GM19463 (cell line): Measurements from ENCODE around the gene NMT1.
"Not testable (repeated sequence)": the region's sequence is repeated elsewhere in the genome, so short reads cannot be mapped to it uniquely, and the experiment has no call there.

Experiments used
- ATAC-seq: cut with Tn5 transposase; IDR thresholded peaks from one replicate; pipeline ENCODE4 v1.9.1; 2021; ENCODE audit warnings: mild to moderate bottlenecking, moderate library complexity; ENCODE audit not compliant: unreplicated experiment

Gene NMT1

DNA sequence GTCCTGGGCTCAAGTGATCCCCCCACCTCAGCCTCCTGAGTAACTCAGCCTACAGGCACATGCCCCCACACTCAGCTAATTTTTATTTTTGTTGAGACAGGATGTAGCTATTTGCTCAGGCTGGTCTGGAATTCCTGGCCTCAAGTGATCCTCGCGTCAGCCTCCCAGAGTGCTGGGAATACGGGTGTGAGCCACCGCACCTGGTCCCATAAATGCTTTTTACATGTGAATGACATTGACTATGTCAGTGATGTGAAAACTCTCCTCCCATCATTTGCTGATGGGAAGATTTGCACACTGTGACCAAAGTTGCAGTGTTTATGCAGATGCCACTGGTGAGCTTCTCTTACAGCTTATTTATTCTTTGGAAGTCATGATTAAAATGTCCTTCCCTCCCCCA, 56.2 kb downstream of the NMT1 start:
- ATAC-seq, result no peak

DNA sequence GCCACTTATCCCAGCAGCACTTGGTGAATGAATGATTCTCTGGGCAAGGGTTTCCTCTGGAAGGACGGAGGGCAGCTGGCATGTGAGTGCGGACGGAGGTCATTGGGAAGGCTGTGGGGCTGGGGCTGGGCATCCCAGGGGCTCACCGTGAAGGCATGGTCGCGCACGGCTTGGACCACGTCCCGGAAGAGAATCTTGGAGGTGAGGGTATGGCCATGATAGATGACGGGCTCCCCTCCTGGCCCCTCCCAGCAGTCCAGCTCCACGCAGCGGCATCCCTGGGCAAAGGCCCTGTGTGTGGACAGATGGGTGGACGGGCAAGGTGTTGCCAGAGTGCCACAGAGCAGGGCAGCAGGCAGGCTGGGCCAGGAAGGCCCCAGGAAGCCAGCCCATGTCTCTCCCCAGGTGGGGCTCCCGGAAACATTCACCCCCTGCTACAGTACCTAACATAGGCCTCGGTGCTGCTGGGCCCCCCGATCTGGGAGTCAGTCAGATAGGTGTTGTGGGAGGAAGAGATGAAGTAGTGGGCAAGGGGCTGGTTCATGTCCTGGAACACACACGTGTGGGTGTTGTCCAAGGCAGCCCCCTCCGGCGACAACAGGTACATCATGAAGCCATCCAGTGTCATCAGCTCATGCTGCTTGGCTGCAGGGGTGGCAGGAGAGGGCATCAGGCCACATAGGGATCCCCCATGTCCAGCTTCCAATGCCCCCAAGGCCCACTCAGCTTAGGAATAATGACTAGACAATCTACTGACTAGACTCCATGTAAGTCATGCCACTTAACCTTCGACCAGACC, 56.9 kb downstream of the NMT1 start:
- ATAC-seq, result no peak

DNA sequence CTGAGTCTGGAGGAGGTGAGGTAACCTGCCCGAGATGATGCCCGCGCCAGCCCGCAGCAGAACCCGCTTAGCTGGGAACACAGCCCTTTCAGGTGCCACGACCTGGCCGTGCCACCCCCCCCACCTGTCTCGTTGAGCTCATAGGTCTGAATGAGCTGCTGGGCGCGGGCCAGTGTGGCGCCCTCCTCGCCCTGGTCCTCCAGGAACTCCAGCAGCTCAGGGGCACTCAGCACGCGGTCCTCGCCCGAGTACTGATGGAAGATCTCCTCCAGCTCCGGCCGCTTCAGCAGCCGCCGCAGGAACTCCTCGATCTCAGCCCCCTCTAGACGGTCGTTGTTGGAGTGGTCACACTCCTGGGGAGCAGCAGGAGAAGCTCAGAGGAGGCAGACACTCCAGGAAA, 57.6 kb downstream of the NMT1 start:
- no peak for ATAC-seq

DNA sequence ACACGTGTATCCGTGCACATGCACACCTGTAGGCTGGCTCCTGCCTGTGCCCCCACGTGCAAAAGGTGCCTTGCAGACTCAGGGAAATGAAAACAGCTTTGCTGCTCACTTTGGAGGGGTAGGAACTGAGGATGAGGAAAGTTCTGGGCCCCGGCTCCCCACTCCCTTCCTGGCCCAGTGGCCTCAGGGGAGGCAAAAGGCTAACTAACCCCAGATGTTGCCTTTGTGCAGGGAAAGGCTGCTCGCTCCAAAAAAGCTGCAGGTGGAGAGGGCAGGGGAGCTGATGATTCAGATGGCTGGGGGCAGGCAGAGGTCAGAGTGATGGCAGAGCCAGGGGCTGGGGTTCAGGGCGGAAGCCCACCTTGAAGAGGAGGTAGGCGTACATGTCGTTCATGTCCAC, 58.8 kb downstream of the NMT1 start:
- no peak for ATAC-seq

DNA sequence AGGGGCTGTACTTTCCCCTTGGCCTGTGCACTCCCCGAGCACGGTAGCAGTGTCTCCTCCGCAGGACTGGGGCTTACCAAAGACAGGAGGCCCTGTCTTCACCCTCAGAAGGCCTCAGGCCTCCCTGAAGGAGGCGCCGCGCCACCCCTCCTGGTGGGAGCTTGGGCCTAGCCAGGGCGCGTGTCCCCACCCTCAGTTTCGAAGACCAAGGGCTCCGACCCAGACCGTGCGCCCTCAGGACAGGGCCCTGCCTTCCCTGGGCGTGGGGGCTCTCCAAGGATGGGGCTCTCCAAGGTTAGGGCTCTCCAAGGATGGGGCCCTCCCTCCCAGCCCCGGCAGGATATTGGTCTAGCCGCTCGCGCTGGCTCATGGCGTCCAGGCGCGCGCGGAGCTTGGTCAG, 59.4 kb downstream of the NMT1 start:
- ATAC-seq, result no peak

DNA sequence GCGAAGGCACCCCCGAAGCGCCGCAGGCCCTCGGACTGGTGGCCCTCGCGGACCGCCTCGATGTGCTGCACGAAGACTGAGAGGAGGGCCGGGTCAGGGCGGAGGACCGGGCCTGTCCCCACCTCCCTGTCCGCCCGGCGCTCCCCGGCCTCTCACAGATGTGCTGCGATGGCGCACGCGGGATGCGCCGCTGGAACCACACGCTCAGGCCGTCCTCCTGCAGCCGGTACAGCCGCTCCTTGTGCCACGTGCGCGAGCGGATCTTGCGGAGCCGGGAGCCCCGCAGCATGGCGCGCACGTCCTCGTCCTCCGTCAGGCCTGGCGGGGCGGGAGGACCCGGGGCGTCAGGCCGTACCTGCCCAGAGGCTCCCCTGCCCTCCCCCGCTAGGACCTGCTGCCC, 59.9 kb downstream of the NMT1 start:
- ATAC-seq, result no peak

DNA sequence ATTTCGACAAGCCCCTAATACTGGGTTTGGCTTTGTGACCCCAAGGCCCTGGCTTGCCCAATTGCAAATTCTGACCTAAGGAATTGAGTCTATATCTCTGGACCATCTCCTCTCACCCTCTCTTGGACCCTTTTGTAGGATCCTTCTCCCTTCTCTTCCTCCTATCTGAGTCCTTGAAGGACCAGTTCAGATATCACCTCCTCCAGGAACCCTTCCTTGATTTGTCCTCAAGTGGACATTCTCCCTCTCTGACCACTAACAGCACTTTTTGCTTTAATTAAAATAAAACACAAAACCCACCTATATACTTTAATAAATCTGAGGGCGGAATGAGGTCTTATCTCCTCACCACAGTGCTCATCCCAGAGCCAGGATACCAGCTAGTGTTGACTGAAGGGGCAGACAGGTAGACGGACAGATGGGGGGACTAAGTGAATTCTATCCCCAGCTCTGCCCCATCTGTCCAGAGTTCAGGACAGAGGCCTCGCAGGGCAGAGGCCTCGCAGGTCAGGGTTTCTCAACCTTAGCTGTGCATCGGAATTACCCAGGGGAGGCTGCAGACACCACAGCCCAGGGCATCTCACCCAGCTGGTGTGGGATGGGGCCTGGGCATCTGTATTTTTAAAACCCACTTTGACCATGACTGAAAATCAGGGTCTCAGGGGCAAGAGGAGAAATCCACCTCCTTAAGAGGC, 62.1 kb downstream of the NMT1 start:
- no peak for ATAC-seq

DNA sequence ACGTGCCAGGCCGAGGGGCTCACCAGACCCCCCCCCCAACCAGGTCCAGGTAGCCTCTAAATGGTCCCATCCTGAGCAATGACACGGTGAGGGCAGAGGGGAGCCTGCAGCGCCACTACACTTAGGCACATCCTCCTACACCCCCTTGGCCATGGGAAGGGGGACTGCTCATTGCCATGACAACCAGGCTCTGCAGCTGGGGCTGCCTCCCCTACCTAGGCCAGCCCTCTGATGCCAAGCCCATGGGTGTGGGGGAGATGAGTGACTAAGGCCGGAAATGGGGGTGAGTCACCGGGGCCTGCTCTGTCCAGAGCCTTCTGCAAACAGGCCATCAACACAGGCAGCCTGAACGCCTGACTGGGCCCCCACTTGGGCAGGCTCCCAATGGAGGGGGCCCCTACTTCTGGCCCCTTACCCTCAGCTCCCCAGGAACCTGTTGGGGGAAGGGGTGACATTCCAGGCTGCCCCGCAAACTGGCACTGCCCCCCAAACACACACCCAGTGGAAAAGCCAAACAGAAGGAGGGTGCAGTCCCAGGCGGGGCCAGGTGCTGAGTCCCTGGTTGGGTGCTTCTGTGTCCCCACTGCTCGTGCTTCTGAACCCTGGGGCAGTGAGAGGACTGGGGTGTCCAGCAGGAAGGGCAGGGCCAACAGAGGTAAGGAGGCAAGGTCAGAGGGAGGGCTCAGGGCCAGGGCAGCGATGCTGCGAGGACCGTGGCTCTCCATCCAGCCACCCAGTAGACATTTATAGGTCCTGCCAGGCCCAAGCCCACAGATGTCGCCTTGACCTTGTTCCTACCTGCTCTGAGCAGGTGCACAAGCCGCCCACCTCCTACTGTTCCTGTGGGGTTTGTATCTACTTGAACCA, 63.0 kb downstream of the NMT1 start:
- ATAC-seq, result no peak

DNA sequence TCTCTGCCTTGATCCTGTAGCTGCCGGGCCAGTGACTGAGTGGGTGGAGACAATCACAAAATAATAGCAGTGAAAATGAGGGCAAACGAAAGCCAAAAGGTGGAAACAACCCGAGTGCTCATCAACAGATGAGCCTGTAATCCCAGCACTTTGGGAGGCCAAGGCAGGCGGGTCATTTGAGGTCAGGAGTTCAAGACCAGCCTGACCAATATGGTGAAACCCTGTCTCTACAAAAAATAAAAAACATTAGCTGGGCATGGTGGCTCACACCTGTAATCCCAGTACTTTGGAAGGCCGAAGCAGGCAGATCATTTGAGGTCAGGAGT, 63.6 kb downstream of the NMT1 start:
- not testable (repeated sequence) for ATAC-seq

DNA sequence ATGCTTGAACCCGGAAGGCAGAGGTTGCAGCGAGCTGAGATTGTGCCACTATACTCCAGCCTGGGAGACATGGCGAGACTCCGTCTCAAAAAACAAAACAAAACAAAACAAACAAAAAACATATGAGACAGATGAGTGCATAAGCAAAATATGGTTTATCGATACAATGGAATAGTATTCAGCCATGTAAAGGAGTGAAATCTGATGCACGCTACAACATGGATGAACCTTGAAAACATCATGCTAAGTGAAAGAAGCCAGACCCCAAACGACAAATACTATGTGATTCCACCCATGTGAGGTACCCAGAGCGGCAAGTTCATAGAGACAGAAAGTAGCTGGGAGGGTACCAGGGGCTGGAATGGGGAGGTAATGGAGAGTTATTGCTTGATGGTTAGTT, 64.4 kb downstream of the NMT1 start:
- ATAC-seq, result no peak

DNA sequence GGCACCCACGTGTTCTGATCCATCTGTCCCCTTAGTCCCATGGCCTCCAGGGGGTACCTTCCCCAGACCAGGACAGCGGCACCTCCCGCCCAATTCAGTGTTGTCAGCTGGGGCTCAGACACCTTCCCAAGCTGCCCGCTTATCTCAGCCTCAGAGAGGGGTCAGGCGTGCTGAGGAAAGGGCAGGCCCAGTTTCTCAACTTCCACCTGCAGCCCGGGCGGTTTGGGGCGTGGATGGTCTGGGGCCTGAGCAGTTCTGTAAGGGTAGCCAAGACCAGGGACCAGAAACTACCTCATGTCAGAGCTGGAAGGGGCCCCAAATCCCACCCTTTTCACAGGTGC, 66.1 kb downstream of the NMT1 start:
- no peak for ATAC-seq

DNA sequence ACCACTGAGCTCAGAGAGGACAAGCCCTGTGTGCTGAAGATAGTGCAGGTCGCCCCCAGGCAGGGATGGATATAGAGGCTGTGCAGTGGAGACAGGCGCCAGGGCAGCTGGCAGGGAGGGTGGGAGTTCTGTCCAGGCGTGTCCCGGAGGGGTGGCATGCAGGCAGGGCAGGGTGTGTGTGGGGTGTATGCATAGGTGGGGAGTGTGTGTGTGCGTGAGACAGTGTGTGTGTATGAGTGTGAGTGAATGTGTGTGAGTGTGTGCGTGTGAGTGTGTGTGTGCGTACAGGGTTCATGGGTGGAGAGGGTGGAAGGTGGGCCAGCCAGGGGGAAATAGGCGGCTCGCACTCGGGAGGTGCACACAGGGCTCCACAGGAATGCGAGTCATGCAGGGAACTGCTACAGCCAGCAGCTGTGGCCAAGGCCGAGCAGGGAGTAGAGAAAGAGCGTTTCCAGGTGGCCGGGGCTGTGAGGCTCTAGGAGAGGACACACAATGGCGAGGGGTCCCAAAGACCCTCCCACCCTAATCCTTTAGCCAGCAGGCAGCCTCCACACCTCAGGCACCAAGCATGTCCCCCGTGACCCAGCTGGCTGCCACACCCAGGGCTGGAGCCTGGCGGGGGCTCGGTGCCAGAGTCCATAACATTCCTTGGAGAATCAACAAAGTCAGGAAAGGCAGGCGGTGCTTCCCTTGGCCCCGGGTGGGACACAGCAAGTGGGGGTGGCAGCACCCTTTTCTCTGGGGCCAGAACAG, 66.6 kb downstream of the NMT1 start:
- no peak for ATAC-seq

DNA sequence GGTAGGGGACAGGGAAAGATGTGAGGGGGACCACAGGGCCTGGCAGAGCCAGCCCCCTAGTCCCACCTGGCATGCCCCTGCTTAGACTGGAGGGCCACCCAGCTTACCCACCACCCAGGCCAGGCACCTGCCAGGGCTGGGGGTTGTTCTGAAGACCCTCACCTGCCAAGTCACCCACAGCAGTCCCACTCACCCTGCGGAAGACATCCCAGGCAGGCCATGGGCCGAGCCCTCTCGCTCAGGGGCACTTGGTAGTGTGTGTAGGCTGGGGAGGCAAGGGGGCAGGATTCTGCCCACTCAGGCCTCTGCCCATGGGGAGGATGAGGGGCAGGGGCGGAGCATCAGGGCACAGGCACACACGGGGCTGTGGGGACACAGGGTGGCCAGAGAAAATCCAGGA, 67.2 kb downstream of the NMT1 start:
- no peak for ATAC-seq

DNA sequence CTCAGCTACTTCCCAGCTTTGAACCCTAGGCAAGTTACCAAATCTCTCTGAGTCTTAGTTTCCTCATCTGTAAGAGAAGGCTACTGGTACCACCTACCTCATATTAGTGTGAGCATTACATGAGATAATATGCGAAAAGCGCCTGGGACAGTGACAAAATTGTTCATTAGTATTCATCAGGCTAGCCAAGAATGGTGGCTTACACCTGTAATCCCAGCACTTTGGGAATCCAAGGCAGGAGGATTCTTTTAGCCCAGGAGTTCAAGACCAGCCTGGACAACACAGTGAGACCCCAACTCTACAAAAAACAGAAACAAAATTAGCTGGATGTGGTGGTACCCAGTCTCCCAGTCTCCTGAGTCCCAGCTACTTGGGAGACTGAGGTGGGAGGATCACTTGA, 67.9 kb downstream of the NMT1 start:
- no peak for ATAC-seq

DNA sequence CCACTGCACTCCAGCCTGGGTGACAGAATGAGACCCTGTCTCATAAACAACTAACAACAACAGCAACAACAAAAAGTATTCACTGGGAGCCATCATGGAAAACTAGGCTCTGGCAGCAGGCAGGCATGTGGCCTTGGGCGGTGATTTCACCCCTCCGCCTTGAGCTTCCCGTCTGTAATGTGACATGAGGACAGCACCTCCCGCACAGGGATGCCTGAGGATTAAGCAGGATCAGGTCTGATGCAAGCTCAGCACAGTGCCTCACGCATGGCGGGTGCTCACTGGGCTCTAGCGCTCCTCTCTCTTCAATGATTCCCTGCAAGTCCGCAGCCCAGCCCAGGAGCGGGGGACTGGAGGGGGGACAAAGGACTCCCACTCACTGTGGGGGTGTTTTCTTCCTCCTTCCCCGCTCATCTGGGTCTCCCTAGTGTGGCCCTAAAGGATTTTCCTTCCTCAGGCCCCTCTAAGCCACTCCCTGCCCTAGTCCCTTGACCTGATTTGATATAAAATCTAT, 68.4 kb downstream of the NMT1 start:
- ATAC-seq, result no peak

DNA sequence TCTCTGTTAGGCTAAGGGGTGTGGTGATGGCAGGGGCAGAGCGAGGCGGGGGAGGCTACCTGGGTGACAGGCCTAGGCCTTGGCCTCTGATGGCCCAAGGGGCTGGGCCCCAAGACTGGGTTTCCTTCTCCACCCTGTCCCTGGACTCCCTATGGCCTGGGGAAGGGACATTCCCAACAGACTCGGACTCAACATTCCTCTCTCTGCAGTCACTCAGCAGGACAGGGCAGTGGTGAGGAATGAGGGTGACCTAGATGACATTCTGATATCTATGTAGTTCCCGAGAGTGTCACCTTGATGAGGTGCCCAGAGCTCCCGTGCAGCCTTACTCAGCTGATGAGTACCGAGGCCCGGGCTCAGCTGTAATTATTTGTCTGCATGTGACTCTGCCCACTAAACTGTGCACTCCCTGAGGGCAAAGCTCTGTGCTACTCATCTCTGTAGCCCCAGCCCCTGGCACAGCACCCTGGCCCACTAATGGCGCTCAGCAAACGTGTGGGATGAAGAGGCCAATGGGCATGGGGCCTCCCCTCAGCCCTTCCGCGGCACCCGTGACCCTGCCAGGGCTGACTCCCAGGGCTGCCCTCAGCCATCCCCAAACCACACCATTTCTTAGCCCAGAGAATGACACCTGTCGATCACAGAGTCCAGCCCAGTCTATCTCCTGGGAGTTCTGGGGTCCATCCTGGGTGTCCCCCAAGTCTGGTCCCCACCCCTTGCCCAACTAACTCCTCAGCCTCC, 69.0 kb downstream of the NMT1 start:
- ATAC-seq, result no peak

DNA sequence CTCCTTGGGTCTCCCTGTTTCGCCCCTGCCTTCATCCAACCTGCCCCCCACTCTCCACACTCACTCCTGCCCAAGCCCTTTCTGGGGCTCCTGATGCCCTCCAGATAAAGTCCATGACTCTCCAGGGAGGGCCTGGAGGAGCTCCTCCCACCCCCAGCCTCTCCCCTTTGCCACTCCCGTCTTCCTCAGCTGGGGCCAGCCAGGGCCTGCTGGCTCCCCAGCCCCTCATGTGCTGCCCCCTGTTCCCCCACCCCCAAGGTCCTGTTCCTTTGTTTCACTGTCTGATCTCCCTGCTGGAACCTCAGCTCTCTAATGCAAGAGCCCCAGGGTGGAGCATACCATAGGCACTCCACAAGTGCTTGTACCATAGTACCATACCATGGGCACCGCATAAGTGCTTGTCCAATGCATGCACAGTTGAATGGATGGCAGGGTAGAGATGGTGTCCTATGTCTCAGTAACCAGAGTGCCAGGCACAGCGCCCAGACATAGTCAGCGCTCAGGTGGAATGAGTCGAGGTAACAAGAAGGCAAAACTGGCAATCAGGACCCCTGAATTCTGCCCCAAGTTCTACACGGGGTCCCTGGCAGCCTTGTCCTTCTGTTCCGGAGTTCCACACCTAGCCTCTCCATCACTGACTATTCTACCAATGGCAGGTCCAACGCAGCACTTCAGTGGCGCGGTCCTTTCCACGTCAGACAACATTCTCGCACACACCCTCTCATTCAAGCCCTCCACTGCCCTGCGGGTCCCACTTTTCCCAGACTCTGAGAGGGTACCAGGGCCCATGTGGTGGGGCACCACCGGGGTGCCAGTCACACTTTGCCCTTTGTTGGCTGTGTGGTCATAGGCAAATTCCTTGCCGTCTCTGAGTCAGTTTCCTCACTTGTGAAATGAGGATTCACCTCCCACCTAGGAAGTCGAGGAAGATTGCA, 69.8 kb downstream of the NMT1 start:
- no peak for ATAC-seq

DNA sequence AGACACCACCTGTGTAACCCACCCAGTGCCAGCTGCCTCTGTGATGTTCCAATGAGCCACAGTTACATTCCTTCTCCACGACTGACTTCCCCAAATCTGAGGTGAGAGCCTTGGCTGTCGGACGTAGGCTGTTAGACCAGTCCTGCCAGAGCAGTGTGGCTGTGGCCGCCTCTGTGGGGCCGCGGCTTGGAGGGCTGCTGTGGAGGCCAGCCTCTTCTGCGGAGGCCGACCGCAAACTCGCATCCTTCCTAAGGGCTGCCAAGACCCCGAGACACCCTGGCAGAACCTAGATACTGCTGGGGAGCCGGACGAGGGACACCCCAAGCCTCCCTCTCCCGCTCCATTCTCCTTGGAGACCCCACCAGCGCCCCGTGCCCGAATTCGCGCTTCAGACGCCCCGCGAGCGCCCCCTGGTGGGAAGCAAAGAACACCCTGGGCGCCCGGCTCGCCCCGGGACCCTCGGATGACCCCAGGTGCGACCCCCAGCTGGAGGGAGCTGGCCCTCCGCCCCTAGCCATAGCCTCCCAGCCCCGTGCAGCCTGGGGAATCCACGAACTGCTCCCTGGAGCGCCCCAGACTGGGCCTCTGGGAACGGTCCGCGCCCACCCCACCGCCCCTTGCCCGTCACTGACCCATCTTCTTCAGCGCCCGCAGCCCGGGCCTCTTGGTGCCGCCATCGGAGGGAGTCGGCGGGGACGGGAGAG, 70.7 kb downstream of the NMT1 start:
- ATAC-seq, result no peak

DNA sequence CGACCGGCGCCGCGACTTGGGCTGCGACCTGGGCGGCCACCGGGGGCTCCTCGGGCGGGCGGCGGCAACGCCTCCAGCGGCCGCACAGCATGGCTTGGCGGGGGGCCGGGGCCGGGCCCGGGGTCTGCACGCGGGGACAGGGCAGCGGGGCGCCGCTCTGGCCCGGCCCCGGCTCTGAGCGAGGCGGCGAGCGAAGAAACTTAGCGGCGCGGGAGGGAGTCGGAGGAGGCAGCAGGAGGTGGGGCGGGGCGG, 71.1 kb downstream of the NMT1 start, which contains the start of gene PLCD3:
PLCD3 (minus strand) TSS at position 196 of the 252 bp plus-strand sequence; CDS start at position 91, 105 bp downstream.
- ATAC-seq, result no peak
